CD4-positive, alpha-beta T cell treated with Interferon alpha-2 for 1 hour (primary cell): Measurements from ENCODE around the gene BCAS3.
A peak's percentile ranks its signal among the peaks of the same experiment; 100 is the strongest.
"Not testable (repeated sequence)": the region's sequence is repeated elsewhere in the genome, so short reads cannot be mapped to it uniquely, and the experiment has no call there.

Source experiments
- DNase-seq, 2 donors: peaks; one replicate each; pipeline ENCODE4 v3.0.0-alpha.2; 2020 to 2022

The BCAS3 gene

DNA sequence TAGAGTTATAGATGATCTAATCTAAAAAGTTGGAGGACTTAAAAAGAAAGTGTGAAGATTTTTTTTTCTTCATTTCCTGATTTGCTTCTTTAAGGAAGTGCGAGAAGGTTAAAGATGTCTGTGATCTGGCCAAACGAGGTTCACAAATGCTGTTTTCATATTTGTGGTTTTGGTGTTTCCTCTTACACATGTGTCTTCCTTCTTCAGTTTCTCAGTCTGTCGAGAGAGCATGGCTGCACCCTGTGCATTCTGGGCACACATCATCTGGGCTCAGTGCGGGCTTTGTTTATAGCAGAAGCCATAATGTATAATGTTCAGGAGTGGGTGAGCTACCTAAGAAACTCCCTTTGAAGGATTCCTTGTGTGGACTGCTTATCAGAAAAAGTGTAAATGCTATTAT, 461.6 kb downstream of the BCAS3 start:
- peak; percentile 63 to 72 for DNase-seq

DNA sequence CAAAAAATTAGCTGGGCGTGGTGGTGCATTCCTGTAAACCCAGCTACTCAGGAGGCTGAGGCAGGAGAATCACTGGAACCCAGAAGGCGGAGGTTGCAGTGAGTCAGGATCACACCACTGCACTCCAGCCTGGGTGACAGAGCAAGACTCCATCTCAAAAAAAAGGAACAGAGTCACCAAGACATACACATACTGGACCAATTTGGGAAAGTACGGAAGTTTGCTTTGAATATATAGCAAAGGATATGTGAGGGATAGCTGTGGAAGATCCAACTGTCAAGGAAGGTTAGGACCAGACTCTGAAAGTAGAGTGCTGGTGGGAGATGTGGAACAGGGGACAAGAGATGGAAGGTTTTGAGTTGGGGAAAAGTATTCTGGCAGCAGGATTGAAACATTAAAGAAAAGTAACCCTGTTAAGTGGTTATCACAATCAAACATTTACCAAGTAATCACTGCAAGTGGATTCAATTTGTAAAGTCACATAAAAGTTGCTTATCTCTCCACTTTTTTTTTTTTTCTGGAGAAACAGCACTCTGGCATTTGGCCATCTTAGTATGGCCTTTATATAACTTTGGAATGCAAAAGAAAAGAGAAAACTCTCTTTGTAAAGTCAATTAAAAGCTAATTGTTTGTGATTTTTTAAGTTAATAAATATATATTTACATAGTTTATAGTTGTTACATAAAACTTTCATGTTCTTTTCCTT, 462.6 kb downstream of the BCAS3 start:
- no peak for DNase-seq

DNA sequence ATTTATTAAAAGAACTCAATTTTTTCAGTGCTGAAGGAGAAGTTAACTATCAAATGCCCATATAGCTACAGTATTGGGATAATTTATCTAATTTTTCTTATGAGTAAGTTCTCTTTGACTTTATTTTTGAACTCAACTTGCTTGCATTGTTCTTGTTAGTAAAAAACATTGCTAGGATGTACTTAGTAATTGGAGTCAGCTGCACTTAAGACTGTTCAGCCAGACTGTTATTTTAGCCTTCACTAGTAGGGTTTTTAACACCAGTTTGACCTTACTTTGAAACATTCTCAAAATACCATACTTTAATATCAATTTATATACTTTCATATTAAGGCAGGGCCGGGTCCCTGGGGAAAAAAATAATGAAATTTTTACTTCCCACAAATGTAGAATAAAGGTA, 465.4 kb downstream of the BCAS3 start:
- no peak for DNase-seq

GRCh38 chr17:61144137-61144536, 466.5 kb downstream of the BCAS3 start:
- no peak for DNase-seq

DNA sequence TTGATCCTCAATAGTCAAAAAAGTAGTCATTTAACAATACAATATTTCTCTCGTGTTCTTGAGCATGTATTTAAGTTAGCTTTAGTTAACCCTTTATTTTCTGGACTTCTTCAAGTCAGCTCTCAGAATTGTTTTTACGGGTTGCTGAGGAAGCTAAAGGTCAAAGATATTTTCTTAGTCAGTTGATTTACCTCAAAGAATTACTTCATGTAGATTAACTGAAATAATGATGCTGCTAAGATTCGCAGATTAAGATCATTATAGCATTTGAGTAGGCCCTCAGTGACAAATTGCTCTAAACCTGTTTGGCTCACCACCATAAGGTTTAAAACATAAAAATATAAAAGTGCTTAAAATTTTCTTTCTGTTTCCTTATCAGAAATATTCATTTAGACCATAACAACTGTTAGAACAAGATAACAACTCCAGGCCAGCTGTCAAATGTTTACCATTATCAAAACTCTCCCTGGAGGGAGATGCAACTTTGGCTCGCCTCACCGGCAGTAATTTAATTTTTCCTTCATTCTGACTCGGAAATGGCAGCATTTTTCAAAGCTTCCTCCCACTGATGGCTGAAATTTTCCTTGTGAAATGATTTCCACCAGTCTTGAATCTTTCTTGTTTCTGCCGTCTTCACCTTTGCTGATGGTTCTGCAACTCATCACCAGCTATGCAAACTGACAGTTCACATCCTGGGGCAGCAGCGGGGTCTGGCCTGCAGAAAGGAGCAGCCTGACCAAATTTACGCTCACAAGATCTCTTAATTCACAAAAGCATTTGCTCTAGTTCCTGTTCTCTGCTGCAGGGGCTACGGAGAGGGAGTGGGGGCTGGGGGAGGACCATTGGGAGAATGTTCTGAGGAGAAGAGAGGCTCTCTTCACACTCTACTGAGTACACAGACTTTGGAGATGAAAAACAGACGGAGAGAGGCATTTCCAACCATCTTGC, 467.2 kb downstream of the BCAS3 start:
- no peak for DNase-seq

GRCh38 chr17:61146833-61147232, 469.2 kb downstream of the BCAS3 start:
- not testable (repeated sequence) for DNase-seq

GRCh38 chr17:61149106-61149825, 471.6 kb downstream of the BCAS3 start:
- no peak for DNase-seq

DNA sequence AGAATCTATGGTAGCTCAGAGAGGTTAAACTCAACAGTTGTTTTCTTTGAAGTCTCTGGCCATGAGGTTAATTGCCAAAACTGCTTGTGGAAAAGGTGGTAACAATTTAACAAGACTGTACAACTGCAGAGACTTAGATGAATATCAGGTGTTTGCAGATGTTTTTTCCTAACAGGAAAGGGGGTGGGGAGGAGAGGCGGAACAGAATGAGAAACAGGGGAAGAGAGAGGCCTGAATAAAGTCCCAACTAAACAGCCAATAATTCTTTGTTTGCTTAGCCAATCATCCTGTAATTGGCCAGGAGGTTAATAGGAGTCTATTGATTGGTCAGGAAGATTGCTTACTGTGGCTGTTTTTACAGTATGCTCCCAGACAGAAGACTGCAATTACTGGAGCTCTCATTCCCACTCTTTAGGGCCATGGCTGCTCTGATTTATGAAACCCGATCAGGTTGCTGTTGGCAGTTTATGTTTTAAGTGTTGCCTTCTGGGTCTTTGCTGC, 472.3 kb downstream of the BCAS3 start:
- DNase-seq, result no peak

GRCh38 chr17:61150686-61151299, 473.1 kb downstream of the BCAS3 start:
- DNase-seq, result no peak

- DNase-seq, result no peak
Observed at GRCh38 chr17:61152898-61153297, 475.2 kb downstream of the BCAS3 start.

DNA sequence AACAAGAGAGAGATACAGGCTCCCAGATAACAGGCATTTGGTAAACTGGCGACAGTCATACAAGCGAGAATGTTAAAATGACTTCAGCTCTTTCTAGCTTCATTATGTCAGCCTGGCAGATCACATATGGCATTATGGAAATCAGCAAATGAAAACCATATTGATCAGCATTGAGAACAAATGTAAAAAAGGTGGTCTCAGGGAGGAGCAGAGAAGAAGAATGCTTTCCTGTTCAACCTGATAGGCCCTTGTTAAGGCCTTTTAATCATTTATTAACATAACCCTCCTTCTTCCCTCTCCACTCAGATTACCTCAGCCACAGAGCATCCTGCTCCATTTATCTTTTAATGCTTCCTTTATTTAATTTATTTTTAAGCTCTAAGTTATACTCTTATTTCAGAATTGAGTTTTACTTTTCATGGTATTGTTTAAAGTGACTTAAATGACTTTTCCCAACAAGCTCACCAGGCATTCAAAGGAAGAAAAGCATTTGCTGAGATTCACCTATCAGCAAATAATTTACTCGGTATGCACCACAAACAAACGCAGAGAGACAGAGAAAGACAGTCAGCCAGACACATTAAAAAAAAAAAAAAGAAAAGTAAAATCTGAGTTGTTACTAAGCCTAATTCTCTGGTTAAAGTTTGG, 478.1 kb downstream of the BCAS3 start:
- no peak for DNase-seq

- DNase-seq, result no peak
Observed at GRCh38 chr17:61157246-61157886, 479.7 kb downstream of the BCAS3 start.

DNA sequence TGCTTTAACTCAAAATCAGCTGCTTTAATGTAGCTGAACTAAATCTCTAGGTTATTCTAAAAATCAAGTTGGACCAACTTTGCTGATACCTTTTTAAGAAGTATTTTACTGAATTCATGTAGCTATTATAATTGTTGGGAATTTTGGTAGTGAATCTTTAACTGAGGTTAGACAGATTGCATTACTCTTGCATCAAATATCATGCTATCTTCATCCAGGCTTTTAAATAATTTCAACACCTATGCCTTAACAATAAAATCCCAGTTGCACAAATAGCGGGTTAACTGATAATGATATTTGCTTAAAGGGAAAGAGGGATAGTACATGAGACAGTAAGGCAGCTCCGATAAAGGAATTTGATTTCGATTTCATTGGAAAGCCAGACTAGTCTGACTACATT, 480.7 kb downstream of the BCAS3 start:
- DNase-seq, result no peak

- no peak for DNase-seq
Observed at GRCh38 chr17:61159221-61159814, 481.7 kb downstream of the BCAS3 start.

- DNase-seq, result no peak
Observed at GRCh38 chr17:61160204-61160603, 482.6 kb downstream of the BCAS3 start.

DNA sequence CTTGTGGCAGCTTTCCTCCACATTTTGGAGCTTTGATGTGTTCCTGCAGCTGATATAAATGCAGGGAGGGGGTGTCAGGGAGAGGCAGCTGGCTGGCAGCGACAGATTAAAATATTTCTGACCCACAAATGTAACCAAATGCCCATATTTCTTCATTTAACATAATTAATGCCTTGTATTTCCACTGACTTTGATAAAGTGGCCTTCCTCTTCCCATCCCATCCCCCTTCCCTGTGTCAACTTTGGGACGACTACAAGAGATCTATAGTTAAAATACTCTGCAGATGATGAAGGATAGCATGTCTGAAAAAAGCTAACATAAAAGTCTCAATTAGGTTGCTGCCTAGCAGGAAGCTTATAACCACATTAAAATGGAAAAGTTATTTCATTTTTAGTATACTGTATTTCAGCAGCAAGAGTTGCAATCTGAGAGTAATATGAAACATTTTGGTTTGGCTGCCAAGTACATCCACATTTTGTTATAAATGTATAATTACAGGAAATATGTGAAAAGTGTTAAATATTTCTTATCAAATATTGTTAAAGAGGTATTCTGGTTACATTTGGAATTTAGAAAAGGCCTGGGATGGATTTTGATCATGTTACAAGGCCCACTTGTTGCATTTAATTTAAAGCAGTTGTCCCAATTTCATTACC, 483.3 kb downstream of the BCAS3 start:
- no peak for DNase-seq

DNA sequence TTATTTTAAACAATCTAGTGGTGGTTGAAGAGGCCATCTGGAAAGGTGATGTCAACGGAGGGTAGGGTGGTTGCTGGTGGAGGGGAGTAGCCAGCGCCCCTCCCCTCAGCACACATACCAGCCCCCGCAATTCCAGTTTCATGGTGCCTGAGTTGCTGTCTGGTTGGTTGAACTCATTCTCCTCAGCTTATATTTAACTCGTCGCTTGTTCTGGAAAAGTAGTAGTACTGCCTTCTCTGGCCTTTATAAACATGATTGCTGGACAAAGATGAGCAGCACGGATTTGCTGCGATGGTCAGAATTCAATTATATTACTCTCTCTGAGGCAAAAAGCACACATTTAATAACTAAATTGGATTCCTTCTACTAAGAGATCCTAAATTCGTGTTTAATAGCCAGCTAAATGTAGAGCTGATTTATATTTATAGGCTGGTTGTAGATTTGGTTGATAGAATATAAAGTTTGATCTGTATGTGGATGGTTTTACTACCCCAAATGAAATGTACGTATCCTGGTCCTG, 484.0 kb downstream of the BCAS3 start:
- no peak for DNase-seq

- no peak for DNase-seq
Observed at GRCh38 chr17:61164517-61164916, 486.9 kb downstream of the BCAS3 start.

- DNase-seq, result no peak
Observed at GRCh38 chr17:61167075-61167474, 489.4 kb downstream of the BCAS3 start.

- DNase-seq, result no peak
Observed at GRCh38 chr17:61168506-61168905, 490.9 kb downstream of the BCAS3 start.

DNA sequence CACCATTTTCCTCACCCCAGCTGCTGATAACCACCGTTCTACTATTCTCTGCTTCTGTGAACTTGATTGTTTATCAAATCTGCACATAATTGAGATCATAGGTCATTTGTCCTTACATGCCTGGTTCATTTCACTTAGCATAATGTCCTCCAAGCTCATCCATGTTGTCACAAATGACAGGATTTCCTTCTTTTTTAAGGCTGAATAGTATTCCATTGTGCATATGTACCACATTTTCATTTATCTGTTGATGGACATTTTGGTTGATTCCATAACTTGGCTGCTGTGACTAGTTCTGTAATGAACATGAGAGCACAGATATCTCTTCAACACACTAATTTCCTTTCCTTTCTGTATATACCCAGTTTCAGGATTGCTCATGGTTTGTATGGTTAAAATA, 496.7 kb downstream of the BCAS3 start:
- no peak for DNase-seq
